Suppressor macrophage (primary cell): Measurements from ENCODE around the gene DPP8.
"Not testable (repeated sequence)": the region's sequence is repeated elsewhere in the genome, so short reads cannot be mapped to it uniquely, and the experiment has no call there.

Experiments used
- DNase-seq, 4 experiments: peaks; one replicate each; pipeline ENCODE4 v3.0.0-alpha.2; 2020 to 2022
- total RNA-seq, 17 experiments: gene quantifications; one replicate each; lab custom pipeline; 2026; ENCODE audit warnings: mixed read lengths in 6 of 17, inconsistent platforms in 3 of 17; lab: John Stamatoyannopoulos, UW

The DPP8 gene
- total RNA-seq: 40.8 to 124 (median 79.7) reads per million in 17 experiments

DNA sequence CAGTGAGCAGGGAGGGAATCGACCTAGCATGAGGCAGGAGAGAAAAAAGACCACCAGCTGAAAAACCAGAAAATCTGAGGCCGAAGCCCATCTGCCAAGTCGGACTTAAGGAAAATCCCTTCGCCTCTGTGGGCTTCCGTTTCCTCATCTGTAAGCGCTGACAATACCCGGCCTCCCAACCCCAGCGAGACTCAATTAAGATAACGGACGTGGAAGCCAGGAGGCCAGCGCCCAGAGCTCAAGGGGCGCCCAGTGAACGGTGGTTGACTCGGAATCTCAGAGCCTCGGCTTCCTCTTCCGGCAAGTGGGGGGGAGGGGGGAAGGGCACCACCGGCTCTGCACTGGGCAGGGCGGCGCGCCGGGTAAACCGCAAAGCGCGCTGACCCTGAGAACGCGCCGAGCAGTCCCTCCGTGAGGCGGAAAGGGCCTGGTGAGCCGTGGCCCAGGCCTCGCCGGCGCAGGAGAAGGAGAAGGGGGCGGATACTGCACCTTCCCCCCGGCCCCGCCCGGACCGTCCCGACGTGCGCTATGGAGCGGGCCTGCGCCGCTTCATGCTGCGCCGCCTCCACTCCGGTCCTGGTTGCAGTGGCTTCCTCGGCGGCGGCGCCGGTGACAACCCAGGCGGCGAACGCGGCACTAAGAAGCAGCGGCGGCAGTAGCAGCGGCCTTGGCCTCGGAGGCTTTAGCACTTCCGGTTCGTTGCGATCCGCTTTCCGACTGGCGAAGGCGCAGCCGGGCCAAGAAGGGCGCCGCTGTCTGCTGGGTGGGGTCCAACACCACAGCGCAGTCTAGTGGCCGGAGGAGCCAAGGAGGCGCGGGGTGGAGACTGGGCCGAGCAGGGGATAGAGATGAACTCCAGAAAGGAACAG is at the start of gene DPP8:
Gene DPP8, minus strand, starts transcription at position 693 of the 869 bp plus-strand sequence. CDS start 5,136 bp downstream, outside the sequence.
- peak; percentile 95 to 97 (median 96) for DNase-seq

DNA sequence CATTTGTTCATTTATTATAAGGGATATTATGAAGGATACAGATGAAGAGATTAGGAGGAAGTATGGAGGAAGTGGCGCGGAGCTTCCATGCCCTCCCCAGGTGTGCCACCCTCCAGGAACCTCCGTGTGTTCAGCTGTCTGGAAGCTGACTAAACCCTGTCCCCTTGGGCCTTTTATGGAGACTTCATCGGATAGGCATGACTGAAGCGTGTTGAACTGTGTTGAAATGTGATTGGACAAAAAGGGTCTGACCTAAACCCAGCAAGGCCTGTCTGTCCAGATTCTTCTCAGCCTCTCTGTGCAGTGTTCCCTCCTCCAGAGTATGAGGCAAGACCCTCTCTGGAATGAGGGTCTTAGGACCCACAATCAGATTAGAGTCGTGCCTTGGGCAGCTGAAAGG is 44.4 kb upstream of the DPP8 start:
- DNase-seq: no peak

DNA sequence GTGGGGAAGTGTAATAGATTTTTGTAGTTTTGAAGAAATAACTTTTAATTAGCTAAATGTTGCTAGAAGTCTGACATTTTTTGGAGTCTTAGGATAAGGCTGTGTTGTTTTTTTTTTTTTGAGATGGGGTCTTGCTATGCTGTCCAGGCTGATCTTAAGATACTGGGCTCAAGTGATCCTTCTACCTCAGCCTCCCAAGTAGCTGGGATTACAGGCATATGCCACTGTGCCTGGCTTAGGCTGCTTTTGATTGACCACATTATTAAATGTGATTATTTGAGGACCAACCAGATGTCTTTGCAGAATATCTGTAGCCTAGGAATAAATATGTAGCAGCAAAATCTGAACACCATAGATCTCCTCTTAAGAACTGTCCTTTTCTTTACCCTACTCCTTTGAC is 42.5 kb upstream of the DPP8 start:
- no peak for DNase-seq

DNA sequence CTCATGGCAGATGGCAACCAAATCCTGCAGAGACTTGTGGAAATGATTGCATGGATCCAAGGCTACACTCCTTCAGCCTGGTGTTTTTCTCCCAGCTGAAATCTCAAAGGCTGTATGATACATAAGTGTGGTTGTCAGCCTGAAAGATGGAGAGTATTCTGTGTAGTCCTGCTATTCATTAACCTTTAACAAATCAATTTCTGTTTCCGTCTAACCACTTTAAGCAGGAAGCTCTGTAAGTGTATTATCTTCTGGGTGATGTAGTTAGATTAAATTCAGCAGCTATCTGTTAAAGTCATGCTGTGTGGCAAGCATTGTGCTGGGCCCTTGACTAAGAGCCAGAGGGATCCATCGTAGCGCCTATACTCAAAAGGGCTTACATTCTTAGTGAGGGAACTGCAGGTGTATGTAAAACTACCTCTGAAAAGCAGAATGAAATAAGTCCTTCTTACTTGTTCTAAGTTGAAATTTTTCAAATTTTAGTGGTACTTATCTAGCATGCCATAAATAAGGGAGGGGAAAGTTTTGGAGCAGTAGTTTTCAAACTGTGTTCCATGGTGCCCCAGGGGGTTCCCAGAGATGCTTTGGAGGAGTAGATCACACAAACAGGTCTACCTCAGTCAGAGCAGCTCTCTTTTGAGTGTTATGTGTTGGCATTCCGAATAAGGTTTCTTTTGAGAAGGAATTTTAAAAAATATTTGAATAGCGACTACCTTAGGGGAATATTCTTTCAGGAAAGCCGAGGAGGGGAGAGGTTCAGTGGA is 41.7 kb upstream of the DPP8 start:
- no peak for DNase-seq

DNA sequence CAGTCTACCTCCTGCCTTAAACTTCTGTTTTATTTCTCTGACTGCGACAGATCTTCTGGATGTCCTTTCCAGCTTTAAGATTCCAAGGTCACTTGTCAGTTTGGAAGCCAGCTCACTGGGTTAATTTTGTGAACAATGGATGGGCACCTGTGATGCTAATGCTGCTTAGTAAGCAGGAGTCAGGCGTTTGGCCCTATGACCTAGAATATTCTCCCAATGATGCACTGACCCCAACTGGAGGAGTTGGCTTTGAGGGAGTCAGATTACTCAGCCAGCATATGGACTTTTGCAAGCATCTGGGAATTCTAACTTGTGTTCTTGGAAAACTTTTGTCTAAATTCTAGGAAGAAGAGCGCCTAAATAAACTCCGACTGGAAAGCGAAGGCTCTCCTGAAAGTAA is 40.8 kb upstream of the DPP8 start:
- DNase-seq: no peak

DNA sequence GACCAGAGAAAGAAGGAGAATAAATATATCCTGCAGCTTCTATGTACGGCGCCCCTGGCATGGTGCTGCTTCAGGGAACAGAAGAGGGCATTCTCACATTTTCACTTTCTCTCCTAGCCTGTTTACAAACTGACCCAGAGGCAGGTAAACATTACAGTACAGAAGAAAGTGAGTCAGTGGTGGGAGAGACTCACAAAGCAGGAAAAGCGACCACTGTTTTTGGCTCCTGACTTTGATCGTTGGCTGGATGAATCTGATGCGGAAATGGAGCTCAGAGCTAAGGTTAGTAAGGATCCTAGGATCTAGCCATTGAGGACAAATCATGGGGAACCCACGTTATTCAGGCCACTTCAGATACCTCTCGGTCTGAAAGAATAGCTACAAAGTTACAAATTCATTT is 39.1 kb upstream of the DPP8 start:
- DNase-seq: no peak

DNA sequence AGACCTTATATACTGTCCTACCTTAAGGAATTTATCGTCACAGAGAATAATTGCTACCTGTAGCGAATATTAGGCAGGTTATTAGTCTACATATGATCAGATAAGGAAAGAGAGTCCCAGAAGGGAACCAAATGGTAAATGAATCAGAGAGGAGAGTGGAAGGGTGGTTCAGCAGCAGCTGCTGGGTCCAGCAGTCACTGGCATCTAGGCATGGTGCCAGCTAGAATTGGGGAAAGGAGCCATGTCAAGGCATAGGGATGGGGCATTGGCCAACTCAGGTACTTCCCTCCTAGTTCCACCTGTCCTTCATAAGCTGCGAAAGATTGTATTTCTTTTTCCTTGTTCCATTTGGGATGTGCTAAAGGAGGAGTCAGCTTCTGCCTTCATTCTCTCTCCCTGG is 36.2 kb upstream of the DPP8 start:
- no peak for DNase-seq

DNA sequence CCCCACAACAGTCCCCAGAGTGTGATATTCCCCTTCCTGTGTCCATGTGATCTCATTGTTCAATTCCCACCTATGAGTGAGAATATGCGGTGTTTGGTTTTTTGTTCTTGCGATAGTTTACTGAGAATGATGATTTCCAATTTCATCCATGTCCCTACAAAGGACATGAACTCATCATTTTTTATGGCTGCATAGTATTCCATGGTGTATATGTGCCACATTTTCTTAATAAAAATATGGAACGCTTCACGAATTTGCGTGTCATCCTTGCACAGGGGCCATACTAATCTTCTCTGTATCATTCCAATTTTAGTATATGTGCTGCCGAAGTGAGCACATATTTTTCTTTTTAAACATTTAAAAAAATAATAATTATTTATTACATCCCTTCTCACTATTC is 35.4 kb upstream of the DPP8 start:
- DNase-seq: not testable (repeated sequence)

DNA sequence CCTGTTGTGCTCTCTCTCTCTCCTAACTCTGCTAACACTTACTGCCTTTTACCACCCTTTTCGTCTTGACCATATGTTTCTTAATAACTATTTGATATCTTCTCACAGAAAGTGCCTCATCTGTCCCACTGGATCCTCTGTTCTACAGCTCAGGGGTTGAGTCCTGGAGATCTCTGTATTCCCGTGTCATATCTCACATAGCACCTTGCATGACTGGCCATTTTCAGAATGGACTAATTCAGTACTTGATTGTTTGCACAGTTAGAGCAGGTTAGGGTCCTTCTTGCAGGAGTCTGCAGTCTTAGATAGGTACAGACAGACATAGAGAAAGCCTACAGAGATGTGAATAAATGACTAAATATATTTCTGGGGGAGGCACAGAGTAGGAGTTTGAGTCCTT is 33.7 kb upstream of the DPP8 start:
- DNase-seq: no peak

DNA sequence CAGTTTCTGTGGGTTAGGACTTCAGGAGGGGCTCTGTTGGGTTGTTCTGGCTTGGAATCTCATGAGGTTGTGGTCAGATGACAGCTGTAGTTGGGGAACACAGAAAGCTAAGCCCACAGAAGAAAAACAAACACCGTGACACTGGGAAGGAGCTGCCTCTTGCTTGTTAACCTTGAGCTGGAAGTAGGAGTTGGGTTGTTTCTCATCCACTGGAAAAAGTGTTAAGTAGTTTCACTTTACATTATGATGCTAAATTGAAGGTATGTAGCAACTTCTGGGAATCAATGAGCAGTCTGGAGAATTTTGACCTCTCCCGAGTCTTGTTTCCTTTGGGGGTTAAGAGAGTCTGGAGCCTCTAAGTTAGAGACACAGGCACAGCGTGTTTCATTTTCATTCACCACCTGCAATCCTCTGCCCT is 33.2 kb upstream of the DPP8 start:
- no peak for DNase-seq

DNA sequence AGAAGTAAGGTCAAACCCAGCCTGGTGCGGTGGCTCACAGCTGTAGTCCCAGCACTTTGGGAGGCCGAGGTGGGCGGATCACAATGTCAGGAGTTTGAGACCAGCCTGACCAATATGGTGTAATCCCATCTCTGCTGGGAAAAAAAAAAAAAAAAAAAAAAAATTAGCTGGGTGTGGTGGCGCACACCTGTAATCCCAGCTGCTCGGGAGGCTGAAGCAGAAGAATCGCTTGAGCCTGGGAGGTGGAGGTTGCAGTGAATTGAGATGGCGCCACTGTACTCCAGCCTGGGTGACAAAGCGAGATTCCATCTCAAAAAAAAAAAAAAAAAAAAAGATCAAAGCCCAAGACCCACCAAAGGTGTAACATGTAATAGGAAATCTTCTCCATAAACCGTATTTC is 31.8 kb upstream of the DPP8 start:
- not testable (repeated sequence) for DNase-seq

DNA sequence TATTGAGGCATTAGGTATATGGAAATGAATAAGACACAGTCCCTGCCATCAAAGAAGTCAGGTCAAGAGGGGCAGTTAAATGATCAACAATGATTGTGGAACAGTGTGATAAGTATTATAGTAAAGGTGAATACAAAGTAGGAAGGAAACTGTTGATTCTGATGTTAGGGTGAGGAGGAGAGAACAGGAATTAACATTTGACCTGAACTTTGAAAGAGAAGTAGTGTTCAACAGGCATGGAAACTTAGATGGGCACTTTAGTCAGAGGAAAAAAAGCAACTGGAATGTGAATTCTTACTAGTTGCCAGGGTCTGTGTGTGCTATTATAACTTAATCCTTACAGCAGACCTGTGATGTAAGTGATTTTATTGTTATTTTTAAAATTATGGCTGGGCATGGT is 30.4 kb upstream of the DPP8 start:
- DNase-seq: no peak

DNA sequence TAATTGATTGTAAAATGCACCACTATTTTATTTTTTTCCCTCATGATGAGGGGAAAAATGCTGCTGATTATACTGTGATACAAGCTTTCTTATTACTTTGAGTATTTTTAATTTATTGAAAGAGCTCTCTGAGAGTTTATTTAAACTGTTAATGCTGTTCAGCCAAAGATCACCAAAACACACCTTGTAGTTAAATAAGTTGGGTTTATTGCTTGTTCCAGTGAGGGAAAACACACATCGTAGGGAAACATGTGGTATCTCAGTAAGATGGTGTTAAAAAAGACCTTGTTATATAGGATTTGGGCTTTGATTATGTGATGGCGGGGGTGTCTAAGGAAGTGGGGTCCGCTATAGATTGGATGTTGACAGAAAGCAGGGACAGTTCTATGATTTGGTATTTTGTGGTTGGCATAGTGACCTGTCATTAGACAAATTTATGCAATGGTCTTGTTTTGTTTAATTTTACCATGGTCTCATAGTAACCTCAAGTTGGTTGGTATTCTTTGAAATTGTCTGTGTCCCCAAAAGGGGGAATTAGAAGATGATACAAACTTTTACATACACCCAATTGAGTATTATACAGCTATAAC is 23.8 kb upstream of the DPP8 start:
- DNase-seq: no peak

DNA sequence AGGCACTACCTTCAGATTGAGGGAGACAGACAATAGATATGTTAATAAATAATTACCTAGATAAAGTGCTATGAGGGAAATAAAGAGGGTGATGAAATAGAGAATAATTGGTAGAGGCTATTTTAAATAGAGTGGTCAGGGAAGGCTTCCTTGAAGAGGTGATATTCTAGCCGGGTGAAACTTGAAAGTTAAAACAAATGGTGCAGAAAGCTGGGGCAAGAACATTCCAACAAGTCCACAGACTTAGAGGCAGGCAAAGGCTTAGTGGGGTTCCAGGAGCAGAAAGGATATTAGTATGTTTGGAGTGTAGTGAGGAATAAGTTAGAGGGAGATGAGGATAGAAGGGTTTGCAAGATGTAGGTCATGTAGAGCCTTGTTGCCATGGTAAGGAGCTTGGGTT is 22.8 kb upstream of the DPP8 start:
- DNase-seq: no peak

DNA sequence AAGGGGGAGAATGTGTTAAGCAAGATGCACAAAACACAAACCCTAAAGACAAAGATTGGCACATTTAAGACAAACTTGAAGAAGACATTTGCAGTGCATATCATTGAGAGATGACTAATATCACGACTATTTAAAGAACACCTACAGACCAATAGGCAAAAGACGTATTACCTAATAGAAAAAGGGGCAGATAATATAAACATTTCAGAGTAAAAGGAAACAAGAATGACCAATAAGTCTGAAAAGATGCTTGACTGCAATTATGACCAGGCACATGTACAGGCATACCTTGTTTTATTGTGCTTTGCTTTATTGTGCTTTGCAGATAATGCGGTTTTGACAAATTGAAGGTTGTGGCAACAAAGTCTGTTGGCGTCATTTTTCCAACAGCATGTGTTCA is 17.7 kb upstream of the DPP8 start:
- DNase-seq: no peak

DNA sequence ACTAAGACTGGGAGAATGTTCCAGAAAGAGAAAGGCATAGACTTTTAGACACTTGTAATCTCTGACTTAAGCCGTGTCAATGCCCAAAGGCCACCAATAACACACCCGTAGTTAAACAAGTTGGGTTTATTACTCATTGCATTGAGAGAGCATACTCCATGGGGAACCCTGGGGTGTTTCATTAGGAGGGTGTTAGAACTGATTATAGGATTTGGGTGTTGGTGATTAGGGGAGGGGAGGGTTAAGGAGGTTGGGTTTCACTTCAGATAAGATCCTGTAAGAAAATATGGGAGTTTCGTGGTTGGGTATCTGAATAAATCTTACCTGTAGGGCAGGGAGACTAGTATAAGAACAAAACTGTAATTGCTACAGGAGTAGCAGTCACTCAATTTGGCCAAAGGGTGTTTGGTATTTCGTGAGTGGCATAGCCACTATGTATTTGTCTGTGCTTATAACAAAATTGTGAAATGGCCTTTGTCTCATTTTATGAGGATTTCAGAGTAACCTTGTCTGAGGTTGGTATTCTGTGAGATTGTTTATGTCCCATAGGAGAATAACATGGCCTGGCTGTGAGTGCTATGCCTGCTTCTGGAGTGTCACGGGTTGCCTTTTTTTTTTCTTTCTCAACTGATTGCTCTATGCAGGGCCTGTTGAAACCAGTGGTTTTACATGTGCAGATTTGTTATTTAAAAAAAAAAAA is 15.7 kb upstream of the DPP8 start:
- DNase-seq: no peak

DNA sequence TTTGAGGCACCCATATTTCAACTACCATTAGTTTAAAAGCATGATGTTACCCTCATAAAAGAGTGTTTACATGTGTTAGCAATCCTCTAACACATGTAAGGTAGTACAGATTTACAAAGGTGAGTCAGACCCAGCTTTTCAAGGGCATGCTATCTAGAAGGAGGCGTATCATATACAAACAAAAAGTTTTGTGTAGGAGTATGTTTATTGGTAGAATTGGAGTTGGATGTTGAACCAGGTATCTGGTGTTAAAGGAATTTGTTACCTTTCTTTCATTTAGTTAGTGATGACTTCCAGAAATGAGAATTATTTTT is 15.2 kb upstream of the DPP8 start:
- DNase-seq: no peak

DNA sequence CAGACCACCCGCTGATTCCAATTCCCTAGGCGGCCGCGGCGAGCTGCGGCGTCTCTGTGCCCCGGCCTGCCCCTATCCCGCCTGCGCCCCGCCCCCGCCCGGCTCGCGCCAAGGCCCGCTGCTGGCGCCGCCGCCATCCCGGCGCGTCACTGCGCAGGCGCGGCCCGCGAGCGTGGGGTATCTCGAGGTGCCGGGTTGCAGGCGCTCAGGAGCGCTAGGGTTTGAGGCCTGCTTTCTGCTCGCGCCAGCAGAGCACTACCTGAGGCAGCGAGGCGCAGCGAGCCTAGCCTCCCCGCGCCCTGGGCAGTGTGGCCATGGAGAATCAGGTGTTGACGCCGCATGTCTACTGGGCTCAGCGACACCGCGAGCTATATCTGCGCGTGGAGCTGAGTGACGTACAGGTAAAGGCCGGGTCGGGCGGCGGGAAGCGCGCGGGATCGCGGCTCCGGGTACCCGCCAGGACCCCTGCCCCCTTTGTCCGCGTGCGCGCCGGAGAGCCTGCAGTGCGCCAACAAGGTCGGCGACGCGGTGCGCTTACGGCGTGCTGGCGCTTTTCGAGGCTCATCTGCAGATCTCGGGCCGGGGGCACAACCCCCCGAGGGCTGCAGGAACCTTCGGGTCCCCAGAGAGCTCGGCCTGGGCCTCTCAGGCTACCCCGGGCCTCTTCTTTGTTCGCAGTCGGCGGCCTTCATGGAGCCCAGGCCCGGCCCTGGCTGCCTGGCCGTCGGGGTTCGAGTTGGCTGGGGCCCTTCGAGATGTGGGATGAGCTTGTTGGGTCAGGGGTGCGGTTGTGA is 13.0 kb upstream of the DPP8 start, which contains the start of gene HACD3:
Gene HACD3, plus strand, starts transcription at position 146 of the 794 bp plus-strand sequence. Its CDS starts 169 bp downstream, at position 315.
- DNase-seq: peak; percentile 86 to 96 (median 93)

DNA sequence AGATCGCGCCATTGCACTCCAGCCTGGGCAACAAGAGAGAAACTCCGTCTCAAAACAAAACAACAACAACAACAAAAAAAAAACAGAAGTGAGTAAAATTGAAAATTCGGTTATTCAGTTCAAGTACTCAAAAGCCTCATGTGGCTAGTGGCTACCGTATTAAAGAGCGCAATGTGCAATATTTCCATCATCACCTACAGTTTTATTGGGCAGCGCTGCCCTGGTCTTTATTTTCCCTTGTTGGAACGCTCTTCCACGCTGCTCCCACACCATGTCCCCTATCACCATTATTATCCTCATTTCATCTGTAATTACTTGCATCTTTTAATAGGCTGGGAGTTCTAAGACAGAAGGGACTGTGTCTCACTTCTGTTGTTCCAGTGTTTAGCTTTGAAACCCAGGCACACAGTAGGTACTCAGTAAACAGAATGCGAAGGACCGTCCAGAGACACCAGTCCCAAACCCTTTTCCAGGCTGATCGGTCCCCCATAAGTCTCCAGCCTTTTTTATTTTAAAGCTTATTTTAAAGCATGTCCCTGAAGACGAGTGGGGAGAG is 12.4 kb upstream of the DPP8 start:
- DNase-seq: no peak

DNA sequence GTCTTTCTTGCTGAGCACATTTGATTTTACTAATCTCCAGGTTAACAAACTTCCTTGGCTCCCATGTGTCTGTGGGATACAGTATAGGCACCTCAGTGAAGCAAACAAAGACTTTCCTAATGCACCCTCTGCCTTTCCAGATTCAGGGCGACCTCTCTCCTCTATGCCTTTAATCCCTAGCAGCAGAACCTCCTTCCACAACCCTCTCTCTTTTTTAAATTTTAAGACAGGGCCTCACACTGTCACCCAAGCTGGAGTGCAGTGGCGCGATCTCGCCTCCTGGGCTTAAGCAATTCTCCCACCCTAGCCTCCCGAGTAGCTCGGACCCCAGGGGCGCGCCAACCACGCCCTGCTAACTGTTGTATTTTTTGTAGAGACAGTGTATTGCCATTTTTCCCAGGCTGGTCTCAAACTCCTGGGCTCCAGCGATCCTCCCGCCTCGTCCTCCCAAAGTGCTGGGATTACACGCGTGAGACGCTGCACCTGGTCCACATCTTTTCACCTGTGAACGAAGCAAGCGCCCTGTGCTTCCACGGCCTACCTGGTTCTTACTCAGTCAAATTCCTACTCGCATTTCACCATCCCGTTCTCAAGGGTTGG is 11.1 kb upstream of the DPP8 start:
- DNase-seq: no peak

DNA sequence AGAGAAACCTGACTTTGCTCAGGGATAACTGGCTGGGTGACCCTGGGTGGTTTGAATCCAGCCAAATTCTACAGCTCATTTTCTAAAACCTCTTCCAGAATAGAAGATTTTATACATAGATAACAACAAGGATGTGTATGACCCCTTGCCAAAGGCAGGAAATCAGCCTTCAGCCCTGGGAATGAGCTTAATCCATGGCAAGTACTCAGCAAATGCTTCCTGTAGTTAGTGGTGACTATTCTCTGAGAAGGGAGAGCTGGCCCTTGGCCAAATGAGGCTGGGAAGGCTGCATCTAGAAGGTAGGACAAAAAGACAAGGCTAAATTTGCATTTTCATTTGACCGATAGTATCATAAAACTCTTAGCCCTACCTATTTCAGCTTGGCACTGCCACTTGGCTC is 8.1 kb upstream of the DPP8 start:
- DNase-seq: no peak
